ENCODE results near the gene MVK.

DNA sequence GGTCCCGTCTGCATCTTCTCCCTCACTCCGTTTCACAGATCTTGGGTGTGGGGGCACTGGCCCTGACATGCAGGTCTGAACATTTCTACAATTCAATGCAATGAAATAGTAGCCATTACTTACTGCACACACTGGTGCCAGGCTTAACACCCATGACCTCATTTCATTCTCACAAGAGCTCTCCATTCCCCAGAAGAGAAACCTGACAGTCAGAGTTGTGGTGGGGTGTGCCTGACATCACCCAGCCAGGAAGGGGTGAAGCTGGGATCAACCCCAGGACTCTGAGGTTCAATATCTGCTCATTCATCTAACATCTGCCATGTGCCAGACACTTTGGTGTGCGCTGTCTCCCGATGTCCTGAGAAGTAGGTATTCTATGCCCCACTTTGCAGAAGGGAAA, 34.7 kb downstream of the MVK start:
- TF ChIP-seq, protein P1, sequence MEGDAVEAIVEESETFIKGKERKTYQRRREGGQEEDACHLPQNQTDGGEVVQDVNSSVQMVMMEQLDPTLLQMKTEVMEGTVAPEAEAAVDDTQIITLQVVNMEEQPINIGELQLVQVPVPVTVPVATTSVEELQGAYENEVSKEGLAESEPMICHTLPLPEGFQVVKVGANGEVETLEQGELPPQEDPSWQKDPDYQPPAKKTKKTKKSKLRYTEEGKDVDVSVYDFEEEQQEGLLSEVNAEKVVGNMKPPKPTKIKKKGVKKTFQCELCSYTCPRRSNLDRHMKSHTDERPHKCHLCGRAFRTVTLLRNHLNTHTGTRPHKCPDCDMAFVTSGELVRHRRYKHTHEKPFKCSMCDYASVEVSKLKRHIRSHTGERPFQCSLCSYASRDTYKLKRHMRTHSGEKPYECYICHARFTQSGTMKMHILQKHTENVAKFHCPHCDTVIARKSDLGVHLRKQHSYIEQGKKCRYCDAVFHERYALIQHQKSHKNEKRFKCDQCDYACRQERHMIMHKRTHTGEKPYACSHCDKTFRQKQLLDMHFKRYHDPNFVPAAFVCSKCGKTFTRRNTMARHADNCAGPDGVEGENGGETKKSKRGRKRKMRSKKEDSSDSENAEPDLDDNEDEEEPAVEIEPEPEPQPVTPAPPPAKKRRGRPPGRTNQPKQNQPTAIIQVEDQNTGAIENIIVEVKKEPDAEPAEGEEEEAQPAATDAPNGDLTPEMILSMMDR (IDR thresholded peaks at IDR 0.05; ENCODE audit: poor library complexity): no peak
- TF ChIP-seq EZH2phosphoT487 (IDR thresholded peaks at IDR 0.05; ENCODE audit: low read depth, severe bottlenecking, unreplicated experiment): no peak
- TF ChIP-seq EZH2 (IDR thresholded peaks at IDR 0.05; ENCODE audit: borderline replicate concordance): no peak
